H1 (cell line): Measurements from ENCODE around the gene SERPINF2. TPM values are rescaled to one million over a fixed set of nuclear protein-coding genes. Genes with fewer than 3 reads are reported as not detected.

ENCODE experiments used
- KDM4A ChIP-seq: IDR thresholded peaks from one replicate; pipeline ENCODE4 v1.7.1; 2012; ENCODE audit warnings: low read depth, mild to moderate bottlenecking, moderate library complexity, low read length, inconsistent platforms; ENCODE audit not compliant: severe bottlenecking
- polyA plus RNA-seq, 7 experiments: library from polyadenylated mRNA; depleted of rRNA in 3 of 7; stranded (reverse) in 5 of 7; unstranded in 2 of 7; fragments of >200 nt in 5 of 7; fragments of 200-250 nt in 2 of 7; gene quantifications; 1 replicate in 5 of 7; 2 replicates in 1 of 7; 4 replicates in 1 of 7; pipeline versions ENCODE4 v1.2.1 to v1.2.3, GENCODE V29; 2011 to 2013; ENCODE audit warnings: missing spikeins in 2 of 7, mixed read lengths in 2 of 7
- total RNA-seq: library from RNA; stranded (reverse); fragmentation: NEBNext Ultra II Directional; extraction: Animal tissue kit (Norgen Biotek cat#: 25700); gene quantifications from 2 replicates; pipeline ENCODE4 v1.2.1, GENCODE V29; 2021

The SERPINF2 gene
- total and polyA plus RNA-seq, 2 of the 8 experiments (the other 6 are each of a cell fraction or from before 2014, with no cell fraction given), result 1.8 to 3.2 TPM

GRCh38 chr17:1709971-1710806, 32.5 kb upstream of the SERPINF2 start, which contains the start of gene TLCD2 (continued):
- TF ChIP-seq KDM4A, result peak; percentile 92
